Activated CD8-positive, alpha-beta memory T cell treated with anti-CD3 and anti-CD28 coated beads for 4 hours (primary cell): ENCODE data around the gene MPC2.
"Not testable (repeated sequence)": the region's sequence is repeated elsewhere in the genome, so short reads cannot be mapped to it uniquely, and the experiment has no call there.

Experiments used
- DNase-seq, 2 donors: peaks; one replicate each; pipeline ENCODE4 v3.0.0-alpha.2; 2020; ENCODE audit warnings: low read depth in 2 of 2

The MPC2 gene

GRCh38 chr1:167905182-167905581 is 31.7 kb downstream of the MPC2 start:
- no peak for DNase-seq

GRCh38 chr1:167904652-167905130 is 32.2 kb downstream of the MPC2 start:
- DNase-seq: no peak

GRCh38 chr1:167900907-167901306 is 36.0 kb downstream of the MPC2 start:
- no peak for DNase-seq

GRCh38 chr1:167899253-167899681 is 37.6 kb downstream of the MPC2 start:
- no peak for DNase-seq

- DNase-seq: no peak
These were observed 38.2 kb downstream of the MPC2 start for GRCh38 chr1:167898578-167899222.

- DNase-seq: no peak
These were observed 43.1 kb downstream of the MPC2 start for GRCh38 chr1:167893798-167894197.

- DNase-seq: no peak
These were observed 46.5 kb downstream of the MPC2 start for GRCh38 chr1:167890400-167890799.

- DNase-seq: not testable (repeated sequence)
These were observed 49.7 kb downstream of the MPC2 start for GRCh38 chr1:167887187-167887586.

- DNase-seq: no peak
These were observed 54.5 kb downstream of the MPC2 start for GRCh38 chr1:167882376-167882775.

- no peak for DNase-seq
These were observed 55.1 kb downstream of the MPC2 start for GRCh38 chr1:167881786-167882185.

- no peak for DNase-seq
These were observed 55.8 kb downstream of the MPC2 start for GRCh38 chr1:167881069-167881468.

- no peak for DNase-seq
These were observed 56.3 kb downstream of the MPC2 start for GRCh38 chr1:167880580-167881021.

- DNase-seq: no peak
These were observed 57.4 kb downstream of the MPC2 start for GRCh38 chr1:167879508-167879907.

- DNase-seq: no peak
These were observed 58.3 kb downstream of the MPC2 start for GRCh38 chr1:167878372-167879160.

GRCh38 chr1:167876597-167877175 is 60.2 kb downstream of the MPC2 start:
- no peak for DNase-seq

GRCh38 chr1:167871331-167871730 is 65.5 kb downstream of the MPC2 start:
- no peak for DNase-seq

GRCh38 chr1:167869157-167870001 is 67.5 kb downstream of the MPC2 start:
- not testable (repeated sequence) for DNase-seq

- DNase-seq: not testable (repeated sequence)
These were observed 70.0 kb downstream of the MPC2 start for GRCh38 chr1:167866739-167867414.
